HG03521 (cell line): ENCODE data around the gene TOPBP1.
A peak's percentile ranks its signal among the peaks of the same experiment; 100 is the strongest.

Source experiments
- ATAC-seq: cut with Tn5 transposase; IDR thresholded peaks from one replicate; pipeline ENCODE4 v1.9.1; 2021; ENCODE audit warnings: mild to moderate bottlenecking, moderate library complexity; ENCODE audit not compliant: unreplicated experiment

Gene TOPBP1

DNA sequence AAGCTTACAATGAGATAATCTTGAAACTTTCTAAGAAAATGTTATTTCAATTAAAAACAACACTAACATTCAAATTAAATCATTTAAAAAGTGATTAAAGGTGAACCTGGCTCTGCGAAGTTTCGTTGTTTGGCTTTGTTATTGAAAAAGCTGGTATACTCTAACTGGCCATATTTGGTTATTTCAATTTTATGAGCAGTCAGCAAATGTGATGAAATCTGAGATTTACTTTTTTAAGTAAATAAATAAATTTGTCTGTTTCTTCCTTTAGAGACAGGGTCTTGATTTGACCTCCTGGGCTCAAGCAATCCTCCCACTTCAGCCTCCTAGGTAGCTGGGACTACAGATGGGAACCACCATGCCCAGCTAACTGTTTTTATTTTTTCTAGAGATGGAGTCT lies 50.2 kb downstream of the TOPBP1 start:
- ATAC-seq: no peak

DNA sequence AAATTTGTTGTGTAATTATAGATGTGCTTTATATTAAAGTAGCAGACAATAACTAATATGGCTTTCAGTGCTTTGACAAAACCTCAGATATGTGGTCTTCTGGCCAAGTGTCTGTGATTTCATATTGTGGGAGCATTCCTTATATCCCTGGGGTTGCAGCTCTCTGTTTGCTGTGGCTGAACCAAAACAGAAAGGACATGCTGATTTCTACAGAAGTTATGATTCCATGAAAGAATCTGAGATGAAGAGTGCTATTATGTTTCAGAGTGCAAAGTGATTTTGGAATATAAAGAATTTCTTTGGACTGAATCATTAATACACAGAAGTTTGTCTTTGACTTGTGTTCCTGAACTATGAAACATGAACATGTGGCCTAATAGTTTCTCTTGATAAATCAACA lies 51.7 kb downstream of the TOPBP1 start:
- no peak for ATAC-seq

DNA sequence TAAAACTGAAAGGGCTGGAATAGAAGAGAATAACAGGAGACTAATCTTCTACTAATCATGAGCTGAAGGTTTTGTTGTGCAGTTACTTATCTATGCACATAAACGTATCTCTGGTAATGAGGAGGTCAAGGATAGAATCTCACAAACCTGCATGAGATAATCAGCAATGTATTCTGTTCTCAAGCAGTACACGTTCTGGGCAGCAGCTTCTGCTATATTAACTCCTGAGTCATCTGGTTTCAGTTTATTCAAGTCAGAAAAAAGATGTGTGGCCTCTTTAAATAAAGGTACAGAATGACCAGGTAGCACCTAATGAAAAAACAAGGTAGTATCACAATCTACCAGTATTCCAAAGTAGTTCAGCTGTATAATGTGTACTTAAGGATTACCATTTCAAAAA lies 53.4 kb downstream of the TOPBP1 start:
- ATAC-seq: no peak

DNA sequence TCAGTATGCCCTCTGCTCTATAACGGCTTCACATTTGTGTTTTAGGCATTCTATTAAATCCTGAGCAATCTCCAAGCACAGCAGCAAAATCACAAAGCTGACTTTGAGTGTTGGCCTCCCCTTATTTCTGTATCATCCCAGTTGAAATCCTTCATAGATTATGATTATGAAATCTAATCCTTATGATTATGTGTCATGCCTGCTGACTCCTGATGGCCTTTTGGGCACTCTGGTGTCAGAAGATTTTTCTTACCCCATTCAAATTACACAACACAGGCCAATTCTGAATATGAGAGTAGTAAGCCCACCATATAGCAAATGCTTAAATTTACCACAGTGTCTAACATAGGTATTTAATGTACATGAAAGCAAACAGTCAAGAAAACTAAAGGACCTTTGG lies 53.9 kb downstream of the TOPBP1 start:
- ATAC-seq: no peak

DNA sequence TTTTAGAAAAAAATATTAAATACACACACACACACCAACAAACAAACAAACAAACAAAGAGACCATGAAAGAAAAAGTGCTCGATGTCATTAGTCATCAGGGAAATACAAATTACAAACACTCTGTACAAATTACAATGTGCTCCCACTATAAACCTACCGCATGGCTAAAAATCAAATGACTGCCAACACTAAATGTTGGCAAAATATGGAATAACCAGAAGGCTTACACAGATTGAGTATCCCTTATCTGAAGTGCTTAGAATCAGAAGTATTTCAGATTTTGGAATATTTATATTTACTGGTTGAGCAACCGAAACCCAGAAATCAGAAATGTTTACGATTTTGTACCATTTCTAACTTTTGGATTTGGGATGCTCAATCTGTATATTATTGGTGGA lies 54.8 kb downstream of the TOPBP1 start:
- ATAC-seq: no peak

DNA sequence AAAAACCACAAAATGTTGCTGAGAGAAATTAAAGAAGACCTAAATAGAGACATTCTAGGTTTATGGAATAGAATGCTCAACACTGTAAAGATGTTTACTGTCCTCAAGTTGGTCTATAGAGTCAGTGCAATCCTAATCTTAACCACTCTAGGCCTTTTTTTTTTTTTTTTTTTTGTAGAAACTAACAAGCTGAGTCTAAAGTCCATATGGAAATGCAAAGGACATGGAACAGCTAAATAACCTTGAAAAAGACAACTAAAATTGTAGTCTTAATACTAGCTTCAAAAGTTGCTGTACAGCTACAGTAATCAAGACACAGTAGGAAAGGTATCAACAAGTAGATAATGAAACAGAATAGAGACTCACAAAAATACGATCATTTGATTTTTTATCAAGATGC lies 55.4 kb downstream of the TOPBP1 start:
- no peak for ATAC-seq

DNA sequence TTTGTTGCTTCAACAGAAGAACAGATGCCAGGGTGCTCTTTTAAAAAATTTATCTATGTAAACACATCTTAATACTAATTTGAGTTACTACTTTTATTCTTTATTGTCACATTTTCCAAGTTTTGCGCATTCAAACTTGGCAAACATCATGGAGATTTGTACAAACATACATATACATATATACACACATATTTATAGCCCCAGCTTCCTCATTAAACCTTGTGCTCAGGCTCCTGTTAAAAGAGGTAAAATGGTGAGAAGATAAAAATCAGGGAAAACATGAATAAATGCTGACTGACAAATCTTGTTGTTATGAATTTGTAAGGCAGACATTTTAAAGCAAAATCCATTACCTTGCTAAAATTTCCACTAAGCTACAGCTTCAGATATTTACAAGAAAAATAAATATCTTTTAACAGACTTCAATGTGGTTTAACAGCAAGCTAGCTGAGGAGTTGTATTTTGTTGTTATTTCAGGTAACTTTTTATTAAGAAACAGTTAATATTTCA lies 61.1 kb downstream of the TOPBP1 start:
- ATAC-seq: no peak

DNA sequence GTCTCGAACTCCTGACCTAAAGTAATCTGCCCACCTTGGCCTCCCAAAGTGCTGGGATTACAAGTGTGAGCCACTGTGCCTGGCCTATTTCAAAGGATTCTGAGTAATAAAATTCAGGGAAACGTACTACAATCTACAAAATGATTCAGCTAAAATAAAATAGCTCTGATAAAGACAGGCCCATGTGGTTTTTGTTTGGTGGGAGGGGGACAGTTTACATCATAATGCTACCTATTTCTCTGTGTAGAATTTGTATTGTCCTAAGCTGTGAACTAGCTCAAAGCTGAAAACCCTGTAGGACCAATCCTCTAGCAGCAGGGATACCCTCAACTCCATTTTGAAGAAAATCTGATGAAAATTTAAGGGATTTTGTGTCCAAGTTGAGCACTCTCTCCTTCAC lies 62.5 kb downstream of the TOPBP1 start:
- ATAC-seq: no peak

DNA sequence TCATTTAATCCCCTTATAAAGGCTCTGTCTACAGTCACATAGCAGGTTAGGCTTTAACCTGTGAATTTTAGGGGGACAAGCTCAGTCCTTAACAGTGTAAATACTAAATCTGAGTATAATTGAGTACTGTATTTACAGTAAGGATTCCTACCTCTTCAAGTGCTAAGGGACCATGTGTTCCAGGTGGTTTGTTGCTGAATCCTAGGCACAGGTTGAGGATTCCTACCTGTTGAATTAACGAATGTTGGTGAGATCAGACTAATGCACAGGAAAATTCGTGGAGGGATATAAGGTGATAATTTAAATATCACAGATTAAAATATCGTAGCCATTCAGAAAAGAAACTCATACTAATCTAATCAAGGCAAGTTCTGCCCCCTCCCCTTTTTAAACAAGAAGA lies 63.3 kb downstream of the TOPBP1 start:
- ATAC-seq: no peak

DNA sequence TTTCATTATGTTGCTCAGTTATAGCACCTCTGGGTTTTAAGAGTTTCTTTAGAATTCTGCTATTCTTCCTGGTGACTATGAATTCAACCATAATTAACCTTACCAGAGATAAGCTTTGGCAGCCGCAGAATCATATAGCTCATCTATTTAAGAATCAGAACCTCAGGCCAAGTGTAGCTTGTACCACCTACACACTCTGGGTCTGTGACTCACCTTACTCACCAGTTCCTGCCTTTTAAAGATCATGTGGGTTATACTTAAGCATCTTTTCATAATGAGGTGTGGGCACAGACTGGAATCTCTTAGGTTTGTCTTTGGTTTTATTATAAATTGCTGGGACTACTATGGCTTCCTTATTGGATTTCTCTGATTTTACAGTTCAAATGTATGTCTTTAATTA lies 66.4 kb downstream of the TOPBP1 start:
- ATAC-seq: no peak

DNA sequence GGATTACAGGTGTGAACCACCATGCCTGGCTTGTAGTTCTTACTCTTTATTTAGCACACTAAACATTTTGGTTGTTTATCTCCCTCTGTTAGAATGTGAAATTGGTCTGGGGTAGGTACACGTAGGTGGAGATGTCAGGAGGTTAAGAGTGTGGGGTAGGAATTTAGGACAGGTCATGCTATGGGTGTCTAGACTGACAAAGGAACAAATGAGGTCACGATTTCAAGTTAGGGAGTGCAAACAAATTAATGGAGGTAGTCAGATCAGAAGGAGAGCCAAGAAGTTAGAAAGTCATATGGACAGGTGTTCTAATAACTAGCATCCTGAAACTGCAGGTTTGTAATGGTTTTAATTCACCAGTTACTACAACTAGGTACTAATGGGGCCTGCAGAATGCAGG lies 68.5 kb downstream of the TOPBP1 start:
- ATAC-seq: no peak

DNA sequence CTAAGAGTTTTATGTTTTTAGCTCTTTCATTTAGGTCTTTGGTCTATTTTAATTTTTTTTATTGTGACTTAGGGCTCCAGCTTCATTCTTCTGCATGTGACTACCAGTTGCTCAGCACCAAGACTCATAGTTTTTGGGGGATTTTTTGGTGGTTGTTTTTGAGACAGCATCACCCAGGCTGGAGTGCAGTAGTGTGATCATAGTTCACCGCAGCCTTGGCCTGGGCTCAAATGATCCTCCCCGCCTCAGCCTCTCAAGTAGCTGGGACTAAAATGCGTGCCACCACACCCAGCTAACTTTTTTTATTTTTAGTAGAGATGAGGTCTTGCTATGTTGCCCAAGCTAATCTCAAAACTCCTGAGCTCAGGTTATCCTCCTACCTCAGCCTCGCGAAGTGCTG lies 68.9 kb downstream of the TOPBP1 start:
- ATAC-seq: no peak

DNA sequence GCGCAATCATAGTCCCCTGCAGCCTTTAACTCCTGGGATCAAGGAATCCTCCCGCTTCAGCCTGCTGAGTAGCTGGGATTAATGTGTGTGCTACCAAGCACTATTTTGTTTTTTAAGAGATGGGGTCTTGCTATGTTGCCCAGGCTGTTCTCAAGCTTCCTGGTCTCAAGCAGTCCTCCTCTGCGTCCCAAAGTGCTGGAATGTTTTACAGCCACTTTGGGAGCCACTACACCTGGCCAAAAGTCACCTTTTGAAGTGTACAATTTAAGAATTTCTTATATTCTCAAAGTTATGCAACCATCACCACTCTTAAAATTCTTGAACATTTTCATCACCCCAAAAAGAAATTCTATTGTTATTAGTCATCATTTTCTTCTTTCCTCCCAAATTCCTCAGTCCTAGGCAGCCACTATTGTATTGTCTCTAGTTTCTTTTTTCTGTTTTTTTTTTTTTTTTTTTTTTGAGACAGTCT lies 70.4 kb downstream of the TOPBP1 start:
- ATAC-seq: no peak

DNA sequence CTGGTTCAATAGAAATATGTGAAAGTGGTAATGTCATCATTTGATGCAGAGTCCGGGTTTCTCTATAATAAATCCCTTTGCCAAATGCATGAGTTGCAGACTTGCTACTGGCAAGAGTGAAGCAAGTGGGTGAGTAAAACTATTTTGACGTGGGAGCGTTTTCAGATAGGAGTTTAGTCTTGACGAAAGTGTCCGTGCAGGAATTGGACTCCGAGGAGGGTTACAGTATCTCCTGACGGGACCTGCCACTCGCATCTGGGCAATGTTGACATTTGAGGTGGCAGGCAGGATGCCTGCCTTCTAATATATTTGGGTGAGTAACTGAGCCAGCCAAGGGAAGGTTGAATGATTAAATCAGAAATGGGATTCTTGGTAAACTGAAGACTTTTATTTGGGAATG lies 72.2 kb downstream of the TOPBP1 start:
- no peak for ATAC-seq

DNA sequence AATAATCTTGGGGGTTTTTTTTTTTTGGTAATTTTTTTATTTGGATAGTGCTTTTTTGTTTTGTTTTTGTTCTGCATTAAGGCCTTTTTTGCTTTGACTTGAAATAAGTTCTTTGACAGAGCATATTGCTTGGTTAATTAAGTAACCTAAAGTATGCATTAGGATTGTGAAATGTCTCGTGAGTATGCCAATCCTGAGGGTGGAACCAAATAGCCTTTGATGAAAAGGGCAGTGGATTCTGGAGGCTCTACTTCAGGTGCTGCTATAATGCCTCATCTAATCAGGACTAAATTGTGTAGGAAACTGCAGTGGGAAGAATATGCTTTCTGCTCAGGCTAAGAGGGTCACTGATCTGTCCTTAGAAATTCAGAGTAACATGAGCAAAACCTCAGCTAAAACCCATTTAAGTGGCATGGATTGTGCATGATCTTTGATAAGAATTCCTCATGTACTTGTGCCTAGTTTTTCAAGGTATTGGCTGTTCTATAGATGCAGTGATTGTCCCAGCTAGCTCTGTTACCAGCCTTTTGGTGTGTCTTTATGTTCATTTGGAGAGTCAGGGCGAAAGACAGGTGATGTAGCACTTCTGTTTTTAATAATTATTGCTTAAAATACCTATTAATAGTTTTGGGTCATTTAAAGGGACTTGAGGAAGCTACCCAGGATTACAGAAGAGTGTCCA lies 72.8 kb downstream of the TOPBP1 start:
- no peak for ATAC-seq

DNA sequence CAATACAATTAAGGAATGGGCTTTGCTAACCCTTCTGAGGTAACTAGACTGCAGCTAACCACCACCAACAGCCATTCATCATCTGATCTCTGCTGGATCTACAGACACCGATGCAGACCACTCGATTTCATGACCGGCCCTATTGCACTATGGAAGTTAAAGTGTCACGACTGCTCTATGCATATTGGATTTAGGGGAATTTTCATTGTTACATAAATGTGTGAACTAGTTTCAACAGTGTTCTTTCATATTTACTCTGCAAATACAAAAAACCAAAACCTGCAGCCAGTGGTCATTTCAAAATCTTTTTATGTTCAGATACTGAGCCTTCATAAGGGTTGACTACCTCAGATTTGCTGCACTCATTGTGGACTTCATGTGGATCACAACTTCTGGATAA lies 73.7 kb downstream of the TOPBP1 start:
- ATAC-seq: no peak

DNA sequence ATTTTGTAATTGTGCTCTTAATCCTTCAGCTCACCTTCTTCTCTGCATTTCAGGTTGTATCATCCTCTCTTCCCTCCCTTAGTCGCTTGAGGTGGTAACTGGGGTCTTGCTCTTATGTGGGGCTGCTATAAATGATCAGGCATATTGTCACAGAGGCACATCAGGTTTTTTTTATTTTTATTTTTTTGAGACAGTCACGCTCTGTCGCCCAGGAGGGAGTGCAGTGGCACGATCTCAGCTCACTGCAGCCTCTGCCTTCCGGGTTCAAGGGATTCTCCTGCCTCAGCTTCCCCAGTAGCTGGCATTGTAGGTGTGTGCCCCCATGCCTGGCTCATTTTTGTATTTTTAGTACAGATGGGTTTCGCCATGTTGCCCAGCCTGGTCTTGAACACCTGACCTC lies 78.3 kb downstream of the TOPBP1 start:
- ATAC-seq: no peak

DNA sequence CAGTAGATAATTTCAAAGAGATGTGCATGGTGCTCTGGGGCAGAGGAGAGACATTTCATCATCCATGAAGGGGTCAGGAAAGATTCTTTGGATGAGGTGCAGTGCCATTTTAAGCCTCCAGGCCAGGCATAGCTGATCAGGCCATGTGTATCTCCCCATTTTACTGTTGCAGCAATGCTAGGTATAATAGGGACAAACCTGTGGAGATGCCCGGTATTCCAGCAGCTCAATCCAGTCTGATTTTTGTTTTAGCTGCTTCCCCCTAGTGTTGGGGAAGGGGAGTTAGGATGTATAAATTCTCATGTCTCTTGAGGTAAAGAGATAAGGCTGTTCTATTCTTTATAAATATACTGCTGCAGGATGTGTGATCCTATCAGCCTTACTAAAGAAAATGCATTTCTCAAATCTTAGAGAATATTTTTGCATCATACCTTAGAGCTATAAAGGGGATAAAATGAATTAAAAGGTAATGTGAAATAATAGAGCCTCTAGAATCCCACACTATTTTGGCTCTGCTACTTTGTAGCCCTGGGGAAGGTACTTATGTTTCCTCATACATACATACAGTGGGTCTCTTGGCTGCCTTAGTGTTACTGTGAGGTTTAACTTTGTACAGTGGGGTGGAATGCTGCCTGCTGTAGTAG lies 83.1 kb downstream of the TOPBP1 start:
- no peak for ATAC-seq

DNA sequence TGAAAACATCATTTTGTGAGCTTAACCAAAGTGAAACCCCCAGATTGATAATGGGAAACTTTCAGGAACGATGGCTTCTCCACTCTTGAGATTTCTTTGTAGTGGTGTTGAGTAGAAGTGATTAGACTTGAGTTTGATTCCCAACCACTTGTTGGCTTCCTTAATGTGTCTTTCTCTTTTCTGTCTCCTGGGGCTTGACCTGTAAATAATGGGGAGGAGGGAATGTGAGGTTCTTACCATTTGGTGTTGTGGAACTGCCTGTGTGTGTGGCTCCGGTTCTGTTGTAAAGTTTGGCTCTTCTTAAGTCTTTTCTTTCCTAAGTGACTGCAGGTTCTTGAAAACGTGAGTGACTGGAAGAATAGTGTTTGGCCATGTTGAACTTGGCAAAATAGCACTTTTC lies 85.6 kb downstream of the TOPBP1 start:
- no peak for ATAC-seq

DNA sequence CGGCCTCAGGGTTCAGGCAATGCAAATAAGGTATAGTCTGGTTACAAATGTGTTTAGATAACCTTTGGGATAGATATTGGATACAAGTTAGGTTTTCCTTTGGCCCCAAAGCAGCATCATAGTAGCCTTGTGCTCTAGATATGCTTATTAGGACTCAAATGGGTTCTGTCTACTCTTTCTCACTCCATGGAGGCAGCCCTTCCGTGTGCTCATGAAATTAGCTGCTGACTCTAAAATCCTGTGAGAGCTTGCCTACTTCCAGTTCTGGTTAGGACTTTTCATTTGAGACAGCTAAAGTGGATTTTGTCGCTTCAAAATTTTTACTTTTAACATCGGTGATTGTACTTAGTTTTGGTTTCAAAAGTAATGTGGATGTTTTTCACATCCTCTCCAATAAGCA lies 86.7 kb downstream of the TOPBP1 start:
- no peak for ATAC-seq

DNA sequence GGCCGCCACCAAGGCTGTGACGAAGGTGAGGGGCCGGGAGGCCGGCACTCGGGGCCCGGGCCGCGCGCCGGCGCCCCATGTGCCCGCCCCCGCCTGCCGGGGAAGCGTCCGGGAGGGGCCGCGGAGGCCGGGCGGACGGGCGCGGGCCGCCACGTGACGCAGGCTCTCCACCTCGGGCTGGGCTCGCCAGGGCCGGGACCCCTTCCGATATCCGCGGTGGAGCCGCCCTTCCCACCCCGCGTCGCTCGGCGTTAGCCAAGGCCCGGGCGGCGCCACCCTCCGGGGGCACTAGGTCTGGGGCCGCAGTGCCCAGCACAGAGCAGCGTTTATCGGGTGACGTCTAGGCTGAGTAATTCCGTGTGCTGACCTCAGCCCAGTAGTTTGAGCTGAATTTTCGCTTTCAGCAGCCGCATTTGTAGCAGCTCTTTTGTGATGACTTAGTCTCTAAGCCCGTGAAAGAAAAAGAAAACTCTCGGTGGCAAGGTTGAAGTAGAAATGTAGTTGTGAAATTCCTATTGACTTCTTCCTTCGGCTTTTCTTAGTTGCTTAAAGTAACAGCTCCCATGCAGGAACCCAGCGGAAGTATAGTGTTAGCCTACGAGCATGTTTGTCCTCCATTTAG lies 87.4 kb downstream of the TOPBP1 start:
- peak; percentile 23 for ATAC-seq

DNA sequence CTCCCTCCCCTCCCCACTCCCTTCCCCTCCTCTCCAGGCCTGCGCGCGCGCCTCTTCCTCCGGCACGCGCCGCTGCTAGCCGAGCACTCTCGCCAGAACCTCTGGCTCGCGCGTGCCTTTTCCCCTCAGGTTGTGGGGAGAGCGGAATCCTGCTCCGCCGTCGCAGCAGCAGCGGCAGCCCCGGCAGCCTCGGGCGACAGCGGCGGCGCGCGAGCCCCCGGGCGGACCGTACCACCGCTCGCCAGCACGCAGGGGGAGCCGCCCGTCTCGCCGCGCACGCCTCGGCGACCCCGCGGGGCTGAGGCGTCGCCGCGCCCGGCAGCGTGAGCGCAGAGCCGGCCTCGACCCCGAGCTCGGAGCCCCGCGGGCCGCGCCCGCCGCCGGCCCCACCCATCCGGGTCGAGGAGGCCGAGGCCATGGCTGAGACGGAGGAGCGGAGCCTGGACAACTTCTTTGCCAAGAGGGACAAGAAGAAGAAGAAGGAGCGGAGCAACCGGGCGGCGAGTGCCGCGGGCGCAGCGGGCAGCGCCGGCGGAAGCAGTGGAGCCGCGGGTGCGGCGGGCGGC lies 88.0 kb downstream of the TOPBP1 start, which contains the start of gene CDV3:
CDV3 (plus strand) TSS at position 58 of the 566 bp plus-strand sequence; CDS start at position 417, 359 bp downstream.
- peak; percentile 28 for ATAC-seq
